ENCODE results near the gene PLCG2.
"Not testable (repeated sequence)": the region's sequence is repeated elsewhere in the genome, so short reads cannot be mapped to it uniquely, and the experiment has no call there.

PLCG2 gene

GRCh38 chr16:81992859-81993258 is 213.8 kb downstream of the PLCG2 start:
- ATAC-seq (ENCODE audit: low read depth) (no peak), DNase-seq (ENCODE audit: low spot score in 2 of 2) (no peak)
- Mint-ChIP-seq H3K27me3 (no peaks in the 10 kb centered on the region), H3K36me3 (peaks cover 9% of the 10 kb centered on the region), H3K27ac (no peak overlapping the region), H3K4me1 (no peaks in the 10 kb centered on the region), H3K9me3 (no peaks in the 10 kb centered on the region), H3K4me3 (no peak overlapping the region)

DNA sequence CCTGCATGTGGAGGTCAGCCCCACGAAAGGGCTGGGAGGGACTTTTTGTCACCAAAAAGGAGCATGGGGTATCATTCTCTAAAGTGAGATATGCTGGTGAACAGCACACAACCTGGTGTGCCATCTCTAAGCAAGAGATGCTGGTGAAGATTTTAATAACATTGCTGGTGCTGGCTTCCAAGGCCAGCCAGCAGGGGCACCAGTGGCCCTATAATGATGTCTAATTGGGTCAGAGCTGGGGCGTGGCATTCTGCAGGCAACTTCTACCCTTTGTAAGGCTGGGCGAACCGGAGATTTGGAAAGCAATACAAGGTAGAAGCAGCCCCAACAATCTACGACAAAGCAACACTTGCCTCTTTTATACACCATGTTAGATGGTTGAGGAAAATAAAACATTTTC is 215.4 kb downstream of the PLCG2 start:
- Mint-ChIP-seq H3K4me3 (no peak overlapping the region), H3K36me3 (peaks cover 16% of the 10 kb centered on the region), H3K4me1 (no peaks in the 10 kb centered on the region), H3K27me3 (no peaks in the 10 kb centered on the region), H3K9me3 (no peaks in the 10 kb centered on the region), H3K27ac (no peak overlapping the region)
- ATAC-seq (ENCODE audit: low read depth) (no peak), DNase-seq (ENCODE audit: low spot score in 2 of 2) (no peak)

GRCh38 chr16:81995651-81996050 is 216.6 kb downstream of the PLCG2 start:
- Mint-ChIP-seq H3K27ac (no peak overlapping the region), H3K27me3 (no peaks in the 10 kb centered on the region)
- no peak for DNase-seq (ENCODE audit: low spot score in 2 of 2)

DNA sequence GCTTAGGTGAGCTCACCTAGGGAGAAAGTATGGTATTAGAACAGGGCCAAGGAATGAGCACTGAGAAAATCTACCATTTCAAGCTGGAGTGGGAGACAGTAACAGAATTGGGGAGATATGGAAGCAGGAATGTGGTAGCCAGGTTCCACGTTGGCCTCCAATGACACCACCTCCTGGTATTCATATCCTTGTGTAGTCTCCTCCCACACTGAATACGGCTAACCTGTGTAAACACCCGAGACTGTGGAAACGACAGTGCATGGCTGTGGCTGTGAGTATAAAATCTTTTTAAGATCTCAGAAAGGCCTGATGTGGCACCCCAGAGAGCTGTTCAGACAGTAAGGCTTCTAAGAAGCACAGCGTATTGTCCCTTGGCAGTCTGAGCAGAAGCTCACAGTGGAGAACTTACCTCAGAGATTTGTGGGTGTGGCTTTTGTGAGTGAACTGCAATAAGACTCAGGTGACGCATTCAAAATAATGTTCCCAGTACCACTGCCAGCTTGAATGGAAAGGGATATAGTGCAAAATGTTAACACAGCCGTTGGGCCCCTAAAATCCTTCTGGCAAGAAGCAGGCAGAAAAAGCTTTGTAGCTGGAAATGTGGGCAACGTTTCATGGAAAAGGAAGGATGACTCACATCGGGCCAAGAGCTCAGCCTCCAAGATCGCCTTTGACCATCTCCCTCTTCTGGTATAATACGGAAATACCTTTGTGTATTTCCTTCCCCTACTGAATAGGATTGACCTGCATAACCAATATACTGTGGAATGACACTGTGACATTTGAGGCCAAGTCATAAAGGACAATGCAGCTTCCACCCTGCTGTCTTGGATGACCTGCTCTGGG is 217.8 kb downstream of the PLCG2 start:
- Mint-ChIP-seq H3K4me3 (no peak overlapping the region), H3K27ac (no peak overlapping the region), H3K27me3 (no peaks in the 10 kb centered on the region), H3K4me1 (no peaks in the 10 kb centered on the region), H3K9me3 (no peaks in the 10 kb centered on the region), H3K36me3 (peaks cover 22% of the 10 kb centered on the region)
- ATAC-seq (ENCODE audit: low read depth) (no peak), DNase-seq (ENCODE audit: low spot score in 2 of 2) (no peak)

More at GRCh38 chr16:81995651-81996050, 216.6 kb downstream of the PLCG2 start:
- peaks cover 21% of the 10 kb centered on the region for H3K36me3 Mint-ChIP-seq
- no peaks in the 10 kb centered on the region for H3K4me1 Mint-ChIP-seq
- ATAC-seq (ENCODE audit: low read depth), result no peak
- no peaks in the 10 kb centered on the region for H3K9me3 Mint-ChIP-seq
- no peak overlapping the region for H3K4me3 Mint-ChIP-seq

DNA sequence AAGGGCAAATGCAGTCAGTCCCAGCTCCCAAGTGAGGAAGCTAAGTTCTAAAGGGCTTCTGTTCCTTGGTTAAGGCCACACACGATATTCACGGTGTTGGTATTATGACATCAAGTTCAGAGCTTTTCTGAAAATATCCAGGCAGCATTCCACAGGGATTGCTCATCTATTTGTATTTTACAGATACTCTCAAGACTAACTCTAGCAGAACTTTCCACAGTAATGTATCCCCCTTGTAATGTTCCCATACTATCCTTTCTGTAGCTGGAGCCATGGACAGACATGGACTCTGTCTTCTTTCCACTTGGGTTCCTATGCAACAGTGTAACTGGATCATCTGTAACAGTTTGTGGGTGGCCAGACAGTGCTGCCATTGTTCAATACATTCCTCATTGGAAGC is 218.6 kb downstream of the PLCG2 start:
- no peak for ATAC-seq (ENCODE audit: low read depth)
- H3K4me3 Mint-ChIP-seq, result no peak overlapping the region
- no peaks in the 10 kb centered on the region for H3K4me1 Mint-ChIP-seq
- H3K36me3 Mint-ChIP-seq, result peaks cover 22% of the 10 kb centered on the region
- no peaks in the 10 kb centered on the region for H3K27me3 Mint-ChIP-seq
- H3K9me3 Mint-ChIP-seq, result no peaks in the 10 kb centered on the region
- DNase-seq (ENCODE audit: low spot score in 2 of 2), result no peak
- H3K27ac Mint-ChIP-seq, result no peak overlapping the region

GRCh38 chr16:82002831-82003230 is 223.7 kb downstream of the PLCG2 start:
- no peak overlapping the region for H3K27ac Mint-ChIP-seq
- no peaks in the 10 kb centered on the region for H3K9me3 Mint-ChIP-seq
- DNase-seq (ENCODE audit: low spot score in 2 of 2) (no peak), ATAC-seq (ENCODE audit: low read depth) (no peak)
- no peak overlapping the region for H3K4me3 Mint-ChIP-seq
- peaks cover 28% of the 10 kb centered on the region for H3K36me3 Mint-ChIP-seq
- H3K4me1 Mint-ChIP-seq, result peaks cover 2% of the 10 kb centered on the region
- H3K27me3 Mint-ChIP-seq, result no peaks in the 10 kb centered on the region

- Mint-ChIP-seq H3K9me3 (peaks cover 5% of the 10 kb centered on the region), H3K4me1 (peaks cover 4% of the 10 kb centered on the region), H3K27me3 (no peaks in the 10 kb centered on the region), H3K27ac (no peak overlapping the region), H3K36me3 (peaks cover 33% of the 10 kb centered on the region), H3K4me3 (no peak overlapping the region)
- ATAC-seq (ENCODE audit: low read depth) (no peak), DNase-seq (ENCODE audit: low spot score in 2 of 2) (no peak)
Observed at GRCh38 chr16:82004601-82005000, 225.5 kb downstream of the PLCG2 start.

DNA sequence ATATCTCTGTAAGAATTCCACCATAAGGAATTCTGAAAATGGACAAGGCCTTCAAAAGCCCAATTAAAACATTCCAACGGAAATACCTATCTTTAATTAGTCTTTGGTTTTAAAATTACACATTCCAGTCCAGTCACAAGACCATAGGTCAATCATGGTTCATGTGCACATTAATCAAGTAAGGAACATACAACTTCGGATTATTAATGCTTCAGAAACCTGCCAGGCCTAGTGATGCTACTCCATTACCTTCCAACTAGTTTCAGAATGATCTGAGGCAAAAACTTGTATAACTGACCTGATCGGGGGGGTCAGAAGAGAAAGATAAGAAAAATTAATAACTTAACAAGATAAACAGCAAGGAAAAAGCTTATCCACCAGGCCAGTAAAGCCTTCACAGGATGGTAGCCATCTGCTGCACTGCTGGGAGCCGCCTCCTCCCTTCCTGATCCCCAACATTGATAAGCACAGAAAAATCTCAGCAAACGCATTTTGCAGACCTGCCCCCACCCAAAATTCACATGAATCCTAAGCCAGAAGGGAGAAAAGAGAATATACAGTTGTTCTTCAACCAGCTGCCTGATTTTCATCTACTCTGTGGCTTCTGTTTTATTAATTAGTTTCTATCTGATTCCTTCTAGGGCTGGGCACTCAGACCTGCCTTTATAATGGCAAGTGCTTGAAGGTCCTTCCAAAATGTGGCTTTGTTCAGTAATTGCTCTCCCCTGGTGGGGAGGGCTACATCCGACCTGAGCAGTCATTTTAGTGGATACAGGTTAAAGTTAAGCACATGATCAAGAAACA is 226.1 kb downstream of the PLCG2 start:
- Mint-ChIP-seq H3K36me3 (peaks cover 29% of the 10 kb centered on the region), H3K27ac (no peak overlapping the region), H3K9me3 (peaks cover 5% of the 10 kb centered on the region), H3K27me3 (no peaks in the 10 kb centered on the region), H3K4me1 (peaks cover 4% of the 10 kb centered on the region), H3K4me3 (no peak overlapping the region)
- ATAC-seq (ENCODE audit: low read depth) (no peak), DNase-seq (ENCODE audit: low spot score in 2 of 2) (no peak)

- ATAC-seq (ENCODE audit: low read depth) (no peak), DNase-seq (ENCODE audit: low spot score in 2 of 2) (no peak)
- H3K27me3 Mint-ChIP-seq, result no peaks in the 10 kb centered on the region
- peaks cover 5% of the 10 kb centered on the region for H3K9me3 Mint-ChIP-seq
- no peak overlapping the region for H3K27ac Mint-ChIP-seq
- H3K36me3 Mint-ChIP-seq, result peaks cover 29% of the 10 kb centered on the region
- no peak overlapping the region for H3K4me3 Mint-ChIP-seq
- H3K4me1 Mint-ChIP-seq, result peaks cover 9% of the 10 kb centered on the region
Observed at GRCh38 chr16:82006036-82006435, 226.9 kb downstream of the PLCG2 start.

GRCh38 chr16:82007189-82007588 is 228.1 kb downstream of the PLCG2 start:
- ATAC-seq (ENCODE audit: low read depth), result no peak
- H3K9me3 Mint-ChIP-seq, result peaks cover 5% of the 10 kb centered on the region
- peaks cover 28% of the 10 kb centered on the region for H3K36me3 Mint-ChIP-seq
- H3K4me3 Mint-ChIP-seq, result no peak overlapping the region
- no peaks in the 10 kb centered on the region for H3K27me3 Mint-ChIP-seq
- peaks cover 14% of the 10 kb centered on the region for H3K4me1 Mint-ChIP-seq
- DNase-seq (ENCODE audit: low spot score in 2 of 2), result no peak
- no peak overlapping the region for H3K27ac Mint-ChIP-seq

DNA sequence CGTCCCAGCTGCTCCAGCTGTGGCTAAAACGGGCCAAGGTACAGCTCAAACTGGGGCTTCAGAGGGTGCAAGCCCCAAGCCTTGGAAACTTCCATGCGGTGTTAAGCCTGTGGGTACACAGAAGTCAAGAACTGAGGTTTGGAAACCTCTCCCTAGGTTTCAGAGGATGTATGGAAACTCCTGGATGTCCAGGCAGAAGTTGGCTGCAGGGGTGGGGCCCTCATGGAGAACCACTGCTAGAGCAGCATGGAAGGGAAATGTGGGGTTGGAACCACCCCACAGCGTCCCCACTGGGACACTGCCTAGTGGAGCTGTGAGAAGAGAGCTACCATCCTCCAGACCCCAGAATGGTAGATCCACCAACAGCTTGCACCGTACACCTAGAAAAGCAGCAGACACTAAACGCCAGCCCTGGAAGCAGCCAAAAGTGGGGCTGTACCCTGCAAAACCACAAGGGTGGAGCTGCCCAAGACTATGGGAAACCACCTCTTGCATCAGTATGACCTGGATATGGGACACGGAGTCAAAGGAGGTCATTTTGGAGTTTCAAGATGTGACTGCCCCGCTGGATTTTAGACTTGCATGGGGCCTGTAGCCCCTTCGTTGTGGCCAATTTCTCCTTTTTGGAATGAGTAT is 230.0 kb downstream of the PLCG2 start:
- ATAC-seq (ENCODE audit: low read depth), result no peak
- Mint-ChIP-seq H3K36me3 (peaks cover 23% of the 10 kb centered on the region), H3K27me3 (no peaks in the 10 kb centered on the region), H3K4me3 (no peak overlapping the region), H3K9me3 (peaks cover 5% of the 10 kb centered on the region), H3K27ac (no peak overlapping the region), H3K4me1 (peaks cover 13% of the 10 kb centered on the region)
- no peak for DNase-seq (ENCODE audit: low spot score in 2 of 2)

DNA sequence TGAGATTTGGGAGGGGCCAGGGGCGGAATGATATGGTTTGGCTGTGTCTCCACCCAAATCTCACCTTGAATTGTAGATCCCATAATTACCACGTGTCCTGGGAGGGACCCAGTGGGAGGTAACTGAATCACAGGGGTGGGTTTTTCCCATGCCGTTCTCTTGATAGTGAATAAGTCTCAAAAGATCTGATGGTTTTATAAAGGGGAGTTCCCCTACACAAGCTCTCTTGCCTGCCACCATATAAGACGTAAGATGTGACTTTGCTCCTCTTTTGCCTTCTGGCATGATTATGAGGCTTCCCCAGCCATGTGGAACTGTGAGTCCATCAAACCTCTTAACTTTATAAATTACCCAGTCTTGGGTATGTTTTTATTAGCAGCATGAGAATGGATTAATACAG is 230.7 kb downstream of the PLCG2 start:
- not testable (repeated sequence) for DNase-seq (ENCODE audit: low spot score in 2 of 2); H3K9me3 Mint-ChIP-seq; H3K4me3 Mint-ChIP-seq; ATAC-seq (ENCODE audit: low read depth); H3K27me3 Mint-ChIP-seq; H3K27ac Mint-ChIP-seq
- peaks cover 18% of the 10 kb centered on the region for H3K36me3 Mint-ChIP-seq
- H3K4me1 Mint-ChIP-seq, result peaks cover 12% of the 10 kb centered on the region

DNA sequence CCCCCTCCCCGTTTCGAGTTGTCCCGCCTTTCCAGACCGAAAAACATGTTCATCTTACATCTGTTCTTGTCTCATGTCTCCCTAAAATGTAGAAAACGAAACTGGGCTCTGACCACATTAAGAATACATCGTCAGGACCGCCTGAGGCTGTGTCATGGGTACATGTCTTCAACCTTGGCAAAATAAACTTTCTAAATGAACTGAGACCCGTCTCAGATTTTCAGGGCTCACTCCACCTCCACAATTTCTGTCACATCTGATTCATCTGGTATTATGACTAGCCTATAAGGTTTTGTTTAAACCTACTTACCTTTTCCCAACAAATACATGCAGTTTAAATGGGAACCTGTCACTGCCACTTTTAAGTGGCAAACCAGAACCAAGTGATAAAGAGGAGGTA is 231.6 kb downstream of the PLCG2 start:
- Mint-ChIP-seq H3K27ac (peak overlapping the region; percentile 68), H3K4me3 (peak overlapping the region; percentile 82), H3K4me1 (peaks cover 12% of the 10 kb centered on the region), H3K27me3 (no peaks in the 10 kb centered on the region), H3K36me3 (peaks cover 15% of the 10 kb centered on the region), H3K9me3 (peaks cover 5% of the 10 kb centered on the region)
- no peak for DNase-seq (ENCODE audit: low spot score in 2 of 2)
- ATAC-seq (ENCODE audit: low read depth), result no peak

DNA sequence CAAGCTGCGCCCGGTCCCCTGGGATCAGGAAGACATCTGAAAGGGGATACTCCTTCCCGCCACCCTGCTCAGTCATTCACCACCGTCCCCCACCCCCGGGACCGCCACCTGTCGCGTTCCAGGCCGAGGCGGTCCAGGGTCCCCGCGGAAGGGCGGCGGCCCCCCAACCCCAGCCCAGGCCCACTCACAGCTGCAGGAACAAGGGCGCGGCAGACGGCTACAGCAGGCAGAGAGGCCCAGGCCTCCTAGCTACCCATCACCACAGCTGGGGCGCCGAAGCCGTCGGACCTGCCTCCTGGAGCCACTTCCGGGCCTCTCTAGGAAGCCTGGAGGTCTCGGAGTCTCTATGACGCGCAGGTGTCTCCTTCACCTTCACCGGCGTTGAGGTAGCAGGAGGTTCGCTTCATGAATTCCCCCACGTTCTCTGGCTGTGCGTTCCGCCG is 232.1 kb downstream of the PLCG2 start, which contains the start of gene SDR42E1:
TSS of gene SDR42E1 (minus strand) at position 272 of the 443 bp plus-strand sequence. CDS start 10,612 bp downstream, outside the sequence.
- ATAC-seq (ENCODE audit: low read depth) (peak; percentile 96), DNase-seq (ENCODE audit: low spot score in 2 of 2) (peak; percentile 69 to 74)
- peaks cover 5% of the 10 kb centered on the region for H3K9me3 Mint-ChIP-seq
- H3K4me3 Mint-ChIP-seq, result peak within 1 kb of the TSS; percentile 82
- peak within 1 kb of the TSS; percentile 68 for H3K27ac Mint-ChIP-seq
- peaks cover 14% of the 10 kb centered on the region for H3K36me3 Mint-ChIP-seq
- peaks cover 2% of the 10 kb centered on the region for H3K27me3 Mint-ChIP-seq
- peaks cover 14% of the 10 kb centered on the region for H3K4me1 Mint-ChIP-seq

All from memory B cell (primary cell).